ENCODE measurements around the gene SLC8A2. TPM values are rescaled to one million over a fixed set of nuclear protein-coding genes. Genes with fewer than 3 reads are reported as not detected.

SLC8A2 gene, protein sequence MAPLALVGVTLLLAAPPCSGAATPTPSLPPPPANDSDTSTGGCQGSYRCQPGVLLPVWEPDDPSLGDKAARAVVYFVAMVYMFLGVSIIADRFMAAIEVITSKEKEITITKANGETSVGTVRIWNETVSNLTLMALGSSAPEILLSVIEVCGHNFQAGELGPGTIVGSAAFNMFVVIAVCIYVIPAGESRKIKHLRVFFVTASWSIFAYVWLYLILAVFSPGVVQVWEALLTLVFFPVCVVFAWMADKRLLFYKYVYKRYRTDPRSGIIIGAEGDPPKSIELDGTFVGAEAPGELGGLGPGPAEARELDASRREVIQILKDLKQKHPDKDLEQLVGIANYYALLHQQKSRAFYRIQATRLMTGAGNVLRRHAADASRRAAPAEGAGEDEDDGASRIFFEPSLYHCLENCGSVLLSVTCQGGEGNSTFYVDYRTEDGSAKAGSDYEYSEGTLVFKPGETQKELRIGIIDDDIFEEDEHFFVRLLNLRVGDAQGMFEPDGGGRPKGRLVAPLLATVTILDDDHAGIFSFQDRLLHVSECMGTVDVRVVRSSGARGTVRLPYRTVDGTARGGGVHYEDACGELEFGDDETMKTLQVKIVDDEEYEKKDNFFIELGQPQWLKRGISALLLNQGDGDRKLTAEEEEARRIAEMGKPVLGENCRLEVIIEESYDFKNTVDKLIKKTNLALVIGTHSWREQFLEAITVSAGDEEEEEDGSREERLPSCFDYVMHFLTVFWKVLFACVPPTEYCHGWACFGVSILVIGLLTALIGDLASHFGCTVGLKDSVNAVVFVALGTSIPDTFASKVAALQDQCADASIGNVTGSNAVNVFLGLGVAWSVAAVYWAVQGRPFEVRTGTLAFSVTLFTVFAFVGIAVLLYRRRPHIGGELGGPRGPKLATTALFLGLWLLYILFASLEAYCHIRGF
- total RNA-seq (2014; rRNA removed; shearing (Covaris generic)) = not detected in 2 replicates

DNA sequence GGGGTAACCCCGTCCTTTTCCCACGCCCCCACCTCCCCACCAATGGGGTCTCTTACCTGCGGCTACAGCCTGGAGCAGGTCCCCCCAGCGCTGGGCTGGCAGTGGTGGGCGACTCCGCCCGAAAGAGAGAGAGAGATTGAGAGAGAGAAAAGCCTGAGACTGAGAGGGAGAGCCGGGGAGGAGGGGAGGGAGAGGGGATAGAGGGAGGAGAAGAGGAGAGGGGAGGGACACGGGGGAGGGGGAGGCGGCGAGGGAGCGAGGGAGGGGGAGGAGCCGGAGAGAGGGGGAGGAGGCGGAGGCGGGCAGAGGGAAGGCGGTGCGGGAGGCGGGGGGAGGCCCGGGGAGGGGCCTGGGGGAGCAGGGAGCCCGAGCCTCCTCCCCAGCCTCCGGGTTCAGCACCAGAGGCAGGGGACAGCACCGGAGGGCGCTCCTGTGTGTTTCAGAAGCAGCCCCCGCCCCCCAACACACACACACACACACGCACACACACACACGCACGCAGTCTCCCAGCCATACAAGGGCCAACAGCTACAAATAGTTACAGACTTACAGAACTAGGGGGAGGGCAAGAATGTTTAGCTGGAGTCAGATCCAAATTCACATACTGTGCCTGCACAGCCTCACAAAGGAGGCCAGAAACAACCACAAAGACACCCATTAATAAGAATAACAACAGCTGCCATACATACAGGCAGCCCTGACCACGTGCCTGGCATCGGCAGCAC, at the start of gene SLC8A2:
SLC8A2 (minus strand) TSS at position 161 of the 725 bp plus-strand sequence. CDS start 5,490 bp downstream, outside the sequence.
- peak; percentile 51 for DNase-seq (ENCODE audit: low read depth)

DNA sequence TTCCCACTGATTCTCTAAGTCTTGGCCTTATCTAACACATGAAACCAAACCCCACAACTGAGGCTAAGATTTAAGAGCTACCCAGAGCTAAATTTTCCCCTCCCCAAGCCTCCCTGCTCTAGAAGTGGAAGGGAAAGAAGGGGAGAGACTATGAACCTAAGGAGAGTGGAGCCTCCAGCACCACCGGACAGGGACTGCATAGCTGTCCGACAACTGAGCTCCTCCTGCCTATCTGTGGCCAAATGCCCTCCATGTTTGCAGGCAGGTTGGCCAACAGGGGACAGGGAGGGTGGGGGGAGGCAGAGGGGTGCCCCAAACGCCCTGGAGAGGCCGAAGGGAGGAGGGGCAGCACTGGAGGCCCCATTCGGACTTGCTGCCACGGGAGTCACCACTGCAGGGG, 49.1 kb upstream of the SLC8A2 start:
- no peak for DNase-seq (ENCODE audit: low read depth)

DNA sequence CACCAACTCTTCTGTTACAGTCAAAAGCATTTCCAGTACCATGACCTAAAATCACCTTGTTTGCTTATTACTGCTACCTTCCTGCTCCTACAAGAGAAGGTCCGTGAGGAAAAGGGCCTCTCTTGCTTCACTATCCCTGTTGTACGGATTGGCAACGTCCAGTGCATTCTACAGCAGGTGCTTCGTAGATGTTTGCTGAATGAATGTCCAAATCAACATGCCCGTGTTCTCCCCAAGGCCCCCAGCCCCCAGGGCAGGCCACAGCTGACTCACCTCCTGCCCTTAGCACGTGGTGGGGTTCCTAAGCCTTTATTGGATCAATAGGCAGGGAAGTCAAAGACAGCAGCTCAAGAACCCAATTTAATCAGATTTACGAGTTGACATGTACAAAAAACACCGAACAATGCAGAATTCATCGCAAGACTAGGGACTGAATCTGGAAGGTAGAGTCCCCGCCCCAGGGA, 48.7 kb upstream of the SLC8A2 start:
- no peak for DNase-seq (ENCODE audit: low read depth)

DNA sequence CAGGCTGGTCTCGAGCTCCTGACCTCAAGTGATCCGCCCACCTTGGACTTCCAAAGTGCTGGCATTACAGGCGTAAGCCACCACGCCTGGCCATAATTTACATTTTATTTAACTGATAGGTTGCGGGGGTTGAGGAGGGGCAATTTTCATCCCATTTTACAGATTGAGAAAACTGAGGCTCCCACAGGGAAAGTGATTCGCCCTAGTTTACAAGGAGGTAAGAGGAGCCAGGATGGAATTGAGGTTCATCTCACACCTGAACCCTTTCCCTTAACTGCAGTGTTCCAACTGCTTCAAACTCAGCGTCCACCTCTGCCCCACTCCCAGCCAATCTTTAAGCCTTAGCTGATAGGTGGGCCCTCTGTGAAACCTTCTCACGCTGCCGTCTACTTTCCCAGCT, 47.2 kb upstream of the SLC8A2 start:
- DNase-seq (ENCODE audit: low read depth) = no peak

DNA sequence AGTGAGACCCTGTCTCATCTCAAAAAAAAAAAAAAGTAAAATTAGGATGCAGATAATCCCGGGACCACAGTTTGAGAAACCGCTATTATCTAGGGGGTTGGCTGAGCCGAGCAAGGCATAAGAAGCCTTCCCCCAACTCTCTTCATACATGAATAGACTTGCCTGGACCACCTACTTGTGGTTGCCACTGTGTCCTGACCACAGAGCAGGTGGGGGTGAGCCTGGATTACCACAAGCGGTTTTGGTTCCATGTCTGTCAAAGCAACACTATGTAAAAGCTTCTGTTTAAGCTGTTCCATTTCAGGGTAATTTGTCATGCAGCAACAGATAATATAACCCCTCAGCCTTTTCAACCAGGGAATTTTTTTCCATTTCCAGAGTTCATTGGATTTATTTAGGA, 46.4 kb upstream of the SLC8A2 start:
- no peak for DNase-seq (ENCODE audit: low read depth)

DNA sequence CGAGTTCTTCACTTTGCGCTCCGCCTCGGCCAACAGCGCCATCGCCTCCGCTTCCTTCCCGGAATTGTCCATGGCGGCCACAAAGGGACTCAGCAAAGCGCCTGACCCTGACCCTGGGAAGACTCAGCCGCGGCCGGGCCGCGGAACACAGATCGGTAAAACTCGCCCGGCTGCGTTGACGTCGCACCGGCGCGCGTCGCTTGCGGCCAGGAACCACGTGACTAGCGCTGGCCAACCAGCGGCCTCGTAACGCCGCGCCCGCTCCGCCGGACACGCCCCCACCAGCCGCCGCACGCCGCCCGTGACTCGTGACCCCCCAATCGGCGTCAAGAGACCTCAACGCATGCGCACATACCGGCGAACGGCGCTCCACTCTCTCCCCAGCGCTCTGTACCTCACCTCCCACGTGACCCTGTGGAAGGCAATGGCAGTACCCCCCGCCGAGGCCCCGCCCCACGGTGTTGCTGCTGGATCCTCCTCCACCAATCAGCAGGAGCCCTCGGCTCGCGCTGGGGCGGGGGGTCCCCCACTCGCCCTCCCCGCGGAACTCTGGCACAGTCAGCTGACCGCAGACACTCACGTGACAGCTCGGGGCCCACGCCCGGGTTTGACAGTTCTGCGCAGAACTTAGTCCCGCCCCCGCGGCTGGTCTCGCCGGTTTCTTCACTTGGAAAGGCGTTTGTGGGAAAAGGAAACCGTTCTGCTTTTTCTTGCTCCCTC, 43.3 kb upstream of the SLC8A2 start, which contains the start of gene NAPA:
NAPA (minus strand) TSS at position 195 of the 720 bp plus-strand sequence; CDS start at position 72, 123 bp downstream.
- peak; percentile 100 for DNase-seq (ENCODE audit: low read depth)

DNA sequence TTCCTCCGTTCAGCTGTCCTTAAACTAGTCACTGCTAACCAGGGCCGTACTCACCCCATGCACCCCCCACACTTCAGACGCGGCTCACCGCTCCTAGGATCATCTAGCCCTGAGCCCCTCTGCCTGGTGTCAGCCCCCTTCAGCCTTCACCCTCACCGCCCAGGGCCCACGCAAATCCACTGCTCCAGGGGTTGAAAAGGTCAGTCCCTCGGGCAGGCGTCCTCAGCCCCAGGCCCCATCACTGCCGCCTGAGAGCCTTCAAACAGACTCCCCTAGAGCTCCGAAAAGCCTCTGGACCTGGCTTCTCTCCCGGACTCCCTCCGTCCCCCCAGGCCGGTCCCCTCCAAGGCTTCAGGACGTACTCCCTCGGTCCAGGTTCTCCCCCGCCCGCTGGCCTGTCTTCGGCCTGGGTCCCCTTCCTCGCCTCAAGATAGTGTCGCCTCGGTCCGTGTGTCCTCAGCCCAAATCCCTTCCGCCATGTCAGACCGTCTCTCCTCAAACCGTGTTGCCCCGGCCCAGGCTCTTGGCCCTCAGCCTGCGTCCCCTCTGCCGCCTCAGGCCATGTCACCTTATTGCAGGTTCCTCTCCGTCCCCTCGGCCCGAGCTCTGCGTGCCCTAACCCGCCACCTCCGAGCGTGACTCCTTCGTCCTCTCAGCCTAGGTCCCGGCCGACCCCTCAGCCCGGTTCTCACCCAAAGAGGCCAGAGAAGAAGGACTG, 42.6 kb upstream of the SLC8A2 start:
- DNase-seq (ENCODE audit: low read depth) = no peak

DNA sequence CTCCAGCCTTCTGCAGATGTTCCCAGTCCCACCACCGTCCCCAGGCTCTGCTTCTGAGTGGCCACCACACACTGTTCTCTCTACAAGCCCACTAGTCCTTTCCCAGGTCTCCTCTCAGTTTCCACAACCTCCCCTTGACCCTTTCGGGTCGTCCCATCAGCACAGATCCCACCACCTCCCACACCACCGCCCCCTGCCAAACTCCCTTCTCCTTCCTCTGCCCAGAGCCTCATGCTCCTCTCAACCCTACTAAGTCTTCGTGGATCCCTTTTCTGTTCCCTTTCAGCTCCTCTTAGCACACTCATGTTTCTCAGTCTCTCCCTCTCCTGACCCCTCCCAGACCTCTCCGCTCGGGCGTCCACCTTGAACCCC, 41.2 kb upstream of the SLC8A2 start:
- no peak for DNase-seq (ENCODE audit: low read depth)

DNA sequence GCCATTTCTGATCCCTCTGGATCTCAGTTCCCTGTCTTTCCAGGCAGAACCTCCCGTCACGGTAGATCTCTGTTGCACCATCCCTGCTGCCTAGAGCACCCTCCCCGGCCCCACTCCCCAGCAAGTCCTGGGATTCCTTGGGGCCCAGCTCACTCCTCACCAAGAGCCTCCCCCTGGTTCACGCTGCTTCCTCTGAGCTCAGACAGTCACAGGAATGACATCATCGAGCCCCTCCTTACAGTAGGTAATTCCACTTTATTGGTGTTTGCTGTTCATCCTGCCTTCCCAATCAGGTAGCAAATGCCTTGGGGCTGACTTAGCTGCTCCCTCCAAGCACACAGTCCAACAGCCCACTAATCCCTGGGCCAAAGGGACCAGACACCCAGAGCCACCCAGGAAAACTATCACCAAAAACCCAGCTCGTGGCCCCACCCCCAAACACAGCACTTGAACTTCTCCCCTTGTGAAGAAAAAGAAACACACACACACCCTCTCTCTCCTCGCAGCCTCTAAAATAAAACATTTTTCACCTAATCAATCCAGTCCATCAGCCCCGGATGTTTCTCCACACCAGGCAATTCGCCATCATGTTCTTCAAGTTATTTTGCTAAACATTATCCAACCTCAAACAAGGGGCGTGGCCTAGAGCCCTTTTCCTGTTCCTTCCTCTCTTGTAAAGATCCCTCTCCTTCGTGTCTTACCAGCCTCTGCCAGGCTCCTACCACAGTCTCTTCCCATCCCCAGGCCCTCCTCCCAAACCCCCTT, 40.7 kb upstream of the SLC8A2 start:
- DNase-seq (ENCODE audit: low read depth) = peak; percentile 49

DNA sequence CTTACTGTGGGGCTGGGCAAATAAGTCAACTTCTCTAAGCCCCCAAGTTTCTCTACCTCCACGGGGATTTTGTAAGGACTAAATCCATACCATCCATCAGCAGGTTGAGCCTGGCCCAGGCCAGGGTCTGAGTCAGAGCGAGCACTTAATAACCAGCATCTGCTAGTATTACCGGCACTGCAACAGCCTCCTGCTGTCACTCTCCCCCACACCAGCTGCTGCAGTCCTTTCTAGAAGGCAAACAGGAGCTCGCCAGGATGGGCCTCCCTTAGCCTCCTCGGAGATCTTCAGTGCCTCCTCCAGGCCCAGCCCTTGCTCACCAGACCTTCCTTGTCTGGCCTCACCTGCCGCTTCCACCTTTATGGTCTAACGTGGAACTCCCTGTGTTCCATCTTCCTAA, 40.0 kb upstream of the SLC8A2 start:
- DNase-seq (ENCODE audit: low read depth) = no peak

DNA sequence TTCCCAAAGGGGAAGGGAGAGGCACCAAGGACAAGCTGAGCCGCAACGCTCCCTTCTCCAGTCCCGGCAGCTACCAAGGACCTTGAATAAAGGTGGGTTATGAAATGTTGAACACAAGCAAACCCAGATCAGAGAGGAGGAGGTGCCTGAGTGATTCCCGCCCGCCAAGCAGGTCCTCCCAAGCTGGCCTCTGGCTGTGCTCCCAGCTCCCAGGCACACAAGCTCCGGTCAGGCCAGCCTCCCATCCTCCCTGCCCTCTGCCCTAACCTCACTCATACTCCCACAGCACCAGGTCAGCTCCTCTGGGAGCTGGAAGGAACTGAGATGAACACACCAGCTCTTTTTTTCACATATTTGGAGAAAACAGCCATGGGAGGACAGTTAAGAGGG, 39.4 kb upstream of the SLC8A2 start:
- DNase-seq (ENCODE audit: low read depth) = no peak

DNA sequence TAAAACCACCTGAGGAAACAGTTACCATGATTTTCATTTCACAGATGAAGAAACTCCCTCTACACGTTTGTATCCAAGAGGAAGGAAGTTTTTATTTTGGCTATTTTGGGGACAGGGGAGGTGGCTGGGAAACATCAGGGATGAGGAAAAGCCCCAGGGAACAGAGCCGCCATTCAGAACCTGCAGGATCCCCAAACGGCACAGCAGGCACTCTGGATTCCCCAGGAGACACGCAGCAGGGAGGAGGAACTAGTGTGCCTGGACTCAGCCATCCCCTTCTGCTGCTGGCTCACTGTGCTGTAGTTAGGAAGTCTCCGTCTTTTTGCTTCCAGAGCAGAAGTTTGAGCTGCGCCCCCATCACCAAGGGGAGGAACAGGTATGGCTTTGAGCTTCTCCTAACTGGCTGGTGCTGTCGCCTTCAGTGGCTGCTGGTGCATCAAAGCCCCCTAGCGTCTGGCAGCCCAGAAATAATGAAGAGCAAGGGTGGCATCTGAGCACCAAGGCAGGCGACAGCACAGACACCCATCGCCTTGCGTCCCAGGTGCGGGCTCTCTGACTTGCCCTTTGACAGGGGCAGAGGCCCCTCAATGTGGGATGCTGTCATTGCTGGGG, 38.9 kb upstream of the SLC8A2 start:
- no peak for DNase-seq (ENCODE audit: low read depth)

DNA sequence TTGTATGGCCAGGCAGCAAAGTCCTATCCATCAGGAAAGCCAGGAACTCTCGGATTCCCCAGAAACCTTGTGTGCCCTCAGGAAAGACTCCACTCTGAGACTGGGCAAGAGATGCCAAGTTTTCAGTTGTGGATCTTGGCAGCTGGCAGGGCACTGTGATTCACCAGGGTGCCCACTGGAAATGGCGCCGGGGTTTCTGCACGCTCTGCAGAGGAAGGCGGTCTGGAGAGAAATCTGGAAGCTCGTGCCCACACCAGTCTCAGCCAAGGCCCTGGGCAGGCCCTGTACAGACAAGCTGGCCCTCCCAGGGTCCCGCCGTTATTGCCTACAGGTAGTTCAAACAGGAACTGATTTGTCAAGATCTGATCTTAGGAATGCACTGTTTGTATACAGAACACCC, 38.3 kb upstream of the SLC8A2 start:
- peak; percentile 85 for DNase-seq (ENCODE audit: low read depth)

DNA sequence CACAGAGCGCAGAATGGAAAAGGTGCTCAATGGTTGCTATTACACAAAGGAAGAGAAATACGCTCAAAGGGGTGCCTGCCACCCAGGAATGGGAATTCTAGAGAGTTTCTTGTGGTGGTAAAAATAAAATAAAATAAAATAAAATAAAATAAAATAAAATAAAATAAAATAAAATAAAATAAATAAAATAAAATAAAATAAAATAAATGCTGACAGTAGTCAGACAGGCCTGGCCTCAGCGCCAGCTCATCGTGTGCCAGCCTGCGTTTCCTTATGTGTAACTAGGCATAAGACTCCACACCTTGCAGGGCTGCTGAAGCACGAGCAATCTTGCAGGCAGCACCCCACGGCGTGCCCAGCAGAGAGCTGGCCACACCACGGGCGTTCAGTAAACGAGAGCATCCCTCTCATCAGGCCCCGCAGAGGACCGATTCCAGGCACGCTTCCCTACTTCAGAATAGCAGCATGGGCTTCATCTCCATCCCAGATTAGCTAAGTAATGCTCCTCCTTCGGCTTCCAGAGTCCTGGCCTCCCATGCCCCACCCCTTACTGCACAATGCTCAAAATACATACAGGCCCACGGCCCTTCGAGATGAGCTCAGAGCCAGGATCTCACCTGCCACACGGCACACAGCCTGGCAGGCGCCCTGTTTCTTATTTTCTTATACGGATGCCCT, 37.6 kb upstream of the SLC8A2 start:
- no peak for DNase-seq (ENCODE audit: low read depth)

DNA sequence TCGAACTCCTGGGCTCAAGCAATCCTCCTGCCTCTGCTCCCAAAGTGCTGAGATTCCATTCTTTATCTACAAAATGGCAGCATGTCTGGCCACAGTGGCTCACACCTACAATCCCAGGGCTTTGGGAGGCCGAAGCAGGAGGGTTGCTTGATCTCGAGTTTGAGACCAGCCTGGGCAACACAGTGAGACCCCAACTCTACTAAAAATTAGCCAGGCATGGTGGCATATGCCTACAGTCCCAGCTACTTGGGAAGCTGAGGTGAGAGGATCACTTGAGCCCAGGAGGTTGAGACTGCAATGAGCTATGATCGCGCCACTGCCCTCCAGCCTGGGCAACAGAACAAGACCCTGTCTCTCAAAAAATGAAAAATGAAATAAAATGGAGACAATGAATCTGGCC, 37.0 kb upstream of the SLC8A2 start:
- DNase-seq (ENCODE audit: low read depth) = no peak

DNA sequence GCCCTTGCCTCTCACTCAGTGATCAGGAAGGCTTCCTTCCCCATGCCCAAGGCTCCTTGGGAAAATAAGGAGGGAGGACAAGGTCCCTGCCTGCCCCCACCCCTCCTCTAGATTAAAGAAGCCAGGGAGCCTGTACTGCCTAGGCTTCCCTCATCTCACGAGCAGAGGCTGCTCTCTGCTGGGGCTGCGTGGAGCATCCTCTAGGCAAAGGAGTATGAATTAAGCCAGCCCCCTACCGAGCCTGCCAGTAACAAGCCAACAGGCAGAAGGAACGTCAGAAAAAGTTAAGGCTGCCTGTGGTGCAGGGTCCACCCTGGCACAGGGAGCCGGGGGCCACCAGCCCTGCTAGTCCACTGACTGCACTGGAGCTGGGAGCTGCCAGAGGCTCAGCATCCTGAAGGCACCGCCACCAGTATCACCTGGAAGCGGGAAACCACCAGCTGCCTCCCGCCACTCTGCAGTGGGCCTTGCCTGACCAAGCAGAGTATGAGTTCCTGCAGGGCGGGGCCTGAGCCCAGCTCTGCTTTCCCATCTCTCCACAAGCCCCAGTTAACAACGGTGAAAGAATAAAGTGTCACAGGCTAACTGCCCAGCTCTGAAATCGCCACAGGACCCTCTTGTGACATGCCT, 36.3 kb upstream of the SLC8A2 start:
- DNase-seq (ENCODE audit: low read depth) = no peak

DNA sequence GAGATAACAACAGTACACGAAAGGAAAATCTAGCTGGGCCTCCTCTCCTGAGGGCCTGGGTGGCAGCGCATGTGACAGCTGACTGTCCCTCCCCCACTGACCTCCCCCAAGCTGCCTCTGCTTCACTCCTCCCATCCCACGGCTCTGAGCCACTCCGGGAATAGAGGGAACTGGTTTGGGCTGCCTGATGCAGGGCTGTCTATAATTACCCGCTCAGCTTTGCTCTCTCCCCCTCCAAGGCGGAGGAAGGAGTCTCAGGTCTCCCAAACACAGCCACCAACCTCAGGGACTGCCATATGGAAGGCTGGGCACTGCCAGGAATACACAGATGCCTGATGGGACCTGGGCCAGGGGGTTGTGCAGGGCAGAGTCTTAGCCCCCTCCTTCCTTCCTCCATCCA, 35.3 kb upstream of the SLC8A2 start:
- DNase-seq (ENCODE audit: low read depth) = no peak

DNA sequence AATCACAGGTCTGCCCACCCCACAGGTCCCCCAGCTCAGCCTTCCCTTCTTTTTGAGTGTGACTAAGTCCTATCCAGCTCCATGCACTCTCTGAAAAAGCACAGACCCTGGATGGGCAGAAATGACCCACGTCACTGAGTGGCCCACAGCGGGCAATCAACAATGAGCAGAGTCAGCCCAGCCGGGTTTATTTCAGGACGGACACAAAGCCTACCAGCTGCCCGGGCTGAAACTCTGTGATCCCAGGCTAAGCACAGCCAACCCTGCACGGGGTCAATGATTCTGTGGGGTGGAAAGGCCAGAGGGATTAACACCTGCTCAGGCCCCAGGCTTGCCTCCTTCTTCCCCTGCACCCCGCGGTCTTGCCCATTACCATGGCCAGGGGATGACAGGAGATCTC, 34.8 kb upstream of the SLC8A2 start:
- no peak for DNase-seq (ENCODE audit: low read depth)

All from M059J (cell line).